Islet precursor cell (in vitro differentiated cells): ENCODE data around the gene SIPA1.
A peak's percentile ranks its signal among the peaks of the same experiment; 100 is the strongest.
"Not testable (repeated sequence)": the region's sequence is repeated elsewhere in the genome, so short reads cannot be mapped to it uniquely, and the experiment has no call there.

Source experiments
- DNase-seq: peaks from one replicate; pipeline ENCODE4 v3.0.0-alpha.2; 2018

SIPA1 gene

GRCh38 chr11:65662799-65663638 lies 25.1 kb downstream of the SIPA1 start, which contains the start of gene RELA:
Gene RELA (minus strand): TSS chr11:65662916. CDS start chr11:65662832, 84 bp downstream.
- peak; percentile 97 for DNase-seq

DNA sequence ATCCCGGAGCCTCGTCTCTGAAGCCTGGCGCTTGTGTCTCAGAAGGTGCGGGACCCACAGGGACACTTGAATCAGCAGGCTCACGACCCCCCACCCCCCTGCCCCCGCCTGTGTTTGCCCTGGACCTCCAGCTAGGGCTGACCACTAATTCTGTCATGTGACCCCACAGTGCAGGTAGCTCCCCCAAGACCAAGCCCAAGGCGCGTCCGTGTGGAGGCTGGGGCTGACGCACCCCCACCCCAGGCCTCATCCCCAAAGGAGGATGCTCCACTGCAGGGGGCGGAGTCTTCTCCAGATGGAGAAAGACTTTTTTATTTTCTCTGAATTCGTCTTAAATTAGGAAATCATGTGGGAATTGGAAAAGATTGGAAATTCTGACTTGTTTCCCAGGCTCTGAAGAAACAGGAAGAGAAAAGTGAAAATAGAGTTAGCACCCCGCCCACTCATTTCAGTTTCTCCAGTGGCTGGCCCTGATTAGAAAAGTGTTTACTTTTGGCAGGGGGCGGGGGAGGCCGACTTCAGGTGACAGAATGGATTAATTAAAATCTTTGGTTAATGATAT lies 25.8 kb downstream of the SIPA1 start:
- no peak for DNase-seq

DNA sequence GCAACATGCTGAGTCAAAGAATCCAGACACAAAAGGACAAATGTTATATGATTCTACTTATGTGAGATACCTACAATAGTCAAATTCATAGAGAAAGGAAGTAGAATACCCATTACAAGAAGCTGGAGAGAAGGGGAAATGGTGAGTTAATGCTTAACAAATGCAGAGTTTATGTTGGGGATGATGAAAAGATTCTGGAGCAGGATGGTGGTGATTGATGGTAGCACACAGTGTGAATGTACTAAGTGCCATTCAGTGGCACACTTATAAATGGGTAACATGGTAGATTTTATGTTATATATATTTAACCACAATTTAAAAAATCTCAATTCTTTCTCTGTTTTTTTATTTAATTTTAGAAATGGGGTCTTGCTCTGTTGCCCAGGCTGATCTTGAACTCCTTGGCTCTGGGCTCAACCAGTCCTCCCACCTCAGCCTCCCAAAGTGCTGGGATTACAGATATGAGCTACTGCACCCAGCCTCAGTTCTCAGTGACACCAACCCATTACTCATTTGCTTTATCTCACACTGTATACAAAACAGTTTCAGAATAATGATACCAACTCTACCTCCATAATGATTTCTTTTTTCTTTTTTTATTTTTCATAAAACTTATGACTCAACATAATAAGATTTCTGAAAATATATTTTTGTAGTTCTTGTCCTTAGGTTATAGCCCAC lies 34.4 kb downstream of the SIPA1 start:
- DNase-seq, result no peak

DNA sequence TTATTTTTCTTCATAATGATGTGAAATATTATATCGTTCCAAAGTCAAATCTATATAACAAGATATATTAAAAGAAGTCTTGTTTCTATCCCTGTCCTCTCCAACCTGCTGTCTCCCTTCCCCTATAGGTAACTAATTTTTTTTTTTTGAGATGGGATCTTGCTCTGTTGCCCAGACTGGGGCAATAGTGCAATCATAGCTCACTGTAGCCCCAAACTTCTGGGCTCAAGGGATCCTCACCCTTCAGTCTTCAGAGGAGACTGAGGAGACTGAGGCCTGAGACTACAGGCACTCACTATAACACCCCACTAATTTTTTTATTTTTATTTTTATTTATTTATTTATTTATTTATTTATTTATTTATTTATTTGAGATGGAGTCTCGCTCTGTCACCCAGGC lies 35.1 kb downstream of the SIPA1 start:
- no peak for DNase-seq

DNA sequence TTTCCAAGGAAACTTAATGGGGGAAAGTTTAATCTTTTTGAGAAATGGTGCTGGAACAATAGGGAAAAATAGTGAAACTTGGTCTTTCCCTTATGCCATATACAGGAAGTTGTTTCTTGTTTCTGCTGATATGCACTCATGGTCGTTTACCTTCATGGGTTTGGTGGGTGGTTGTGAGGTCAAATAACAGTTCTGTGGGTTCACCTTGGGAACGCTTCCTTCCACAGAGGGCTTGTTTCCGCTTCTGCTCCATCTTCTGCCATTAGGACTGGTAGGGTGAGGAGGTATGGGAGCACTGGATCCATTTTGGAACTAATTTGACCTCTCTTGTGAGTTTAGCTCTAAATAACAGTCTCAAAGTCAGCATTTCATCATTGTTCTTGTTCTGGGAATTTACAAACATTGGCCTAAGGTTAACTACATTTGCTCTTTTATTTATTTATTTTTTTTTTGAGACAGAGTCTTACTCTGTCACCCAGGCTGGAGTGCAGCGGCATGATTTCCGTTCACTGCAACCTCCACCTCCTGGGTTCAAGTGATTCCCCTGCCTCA lies 42.4 kb downstream of the SIPA1 start:
- no peak for DNase-seq

DNA sequence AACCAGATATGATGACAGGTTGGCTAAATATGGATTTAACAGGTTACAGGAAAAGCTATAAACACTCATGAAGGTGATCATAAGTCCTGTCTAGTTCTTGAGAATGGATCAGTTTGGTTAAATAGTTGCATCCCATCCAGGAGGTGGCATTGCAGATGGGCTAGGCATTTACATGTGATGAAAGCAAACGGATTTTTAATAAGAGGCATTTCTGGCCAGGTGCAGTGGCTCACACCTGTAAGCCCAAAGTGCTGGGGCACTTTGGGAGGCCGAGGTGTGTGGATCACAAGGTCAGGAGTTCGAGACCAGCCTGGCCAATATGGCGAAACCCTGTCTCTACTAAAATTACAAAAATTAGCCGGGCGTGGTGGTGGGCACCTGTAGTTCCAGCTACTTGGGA lies 45.6 kb downstream of the SIPA1 start:
- DNase-seq, result not testable (repeated sequence)

DNA sequence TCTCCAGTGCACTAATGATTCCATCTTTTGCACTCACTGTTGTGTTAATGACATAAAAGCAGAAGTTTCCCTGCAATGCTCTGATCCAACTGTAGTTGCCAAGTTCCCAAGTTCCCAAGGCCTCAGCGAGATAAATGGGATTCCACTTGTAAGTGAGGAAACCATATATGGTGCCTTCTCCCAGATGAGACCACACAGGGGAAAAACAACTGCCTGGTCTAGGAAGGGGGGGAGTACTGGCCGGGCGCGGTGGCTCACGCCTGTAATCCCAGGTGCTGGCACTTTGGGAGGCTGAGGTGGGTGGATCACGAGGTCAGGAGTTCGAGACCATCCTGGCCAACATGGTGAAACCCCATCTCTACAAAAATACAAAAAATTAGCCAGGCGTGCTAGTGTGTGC lies 48.1 kb downstream of the SIPA1 start:
- no peak for DNase-seq

GRCh38 chr11:65691847-65692246 lies 53.9 kb downstream of the SIPA1 start:
- DNase-seq, result not testable (repeated sequence)

DNA sequence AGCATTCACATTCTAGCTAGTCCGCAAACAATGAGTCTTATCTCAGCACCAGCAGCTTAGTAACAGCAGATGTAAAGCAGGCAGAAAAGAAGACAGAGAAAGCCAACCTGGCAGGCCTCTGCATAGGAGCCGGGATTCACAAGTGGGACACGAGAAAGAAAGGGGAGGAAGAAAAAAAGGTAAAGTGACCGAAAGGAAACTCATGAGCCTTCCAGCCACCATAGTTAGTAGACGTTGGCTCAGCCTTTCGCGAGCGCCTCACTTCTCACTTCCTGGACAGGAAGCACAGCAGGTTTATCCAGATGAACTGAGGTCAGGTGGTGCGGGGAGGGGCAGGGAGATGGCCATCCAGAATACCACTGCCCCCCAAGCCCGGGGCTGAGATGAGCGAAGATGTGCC lies 54.5 kb downstream of the SIPA1 start:
- no peak for DNase-seq

DNA sequence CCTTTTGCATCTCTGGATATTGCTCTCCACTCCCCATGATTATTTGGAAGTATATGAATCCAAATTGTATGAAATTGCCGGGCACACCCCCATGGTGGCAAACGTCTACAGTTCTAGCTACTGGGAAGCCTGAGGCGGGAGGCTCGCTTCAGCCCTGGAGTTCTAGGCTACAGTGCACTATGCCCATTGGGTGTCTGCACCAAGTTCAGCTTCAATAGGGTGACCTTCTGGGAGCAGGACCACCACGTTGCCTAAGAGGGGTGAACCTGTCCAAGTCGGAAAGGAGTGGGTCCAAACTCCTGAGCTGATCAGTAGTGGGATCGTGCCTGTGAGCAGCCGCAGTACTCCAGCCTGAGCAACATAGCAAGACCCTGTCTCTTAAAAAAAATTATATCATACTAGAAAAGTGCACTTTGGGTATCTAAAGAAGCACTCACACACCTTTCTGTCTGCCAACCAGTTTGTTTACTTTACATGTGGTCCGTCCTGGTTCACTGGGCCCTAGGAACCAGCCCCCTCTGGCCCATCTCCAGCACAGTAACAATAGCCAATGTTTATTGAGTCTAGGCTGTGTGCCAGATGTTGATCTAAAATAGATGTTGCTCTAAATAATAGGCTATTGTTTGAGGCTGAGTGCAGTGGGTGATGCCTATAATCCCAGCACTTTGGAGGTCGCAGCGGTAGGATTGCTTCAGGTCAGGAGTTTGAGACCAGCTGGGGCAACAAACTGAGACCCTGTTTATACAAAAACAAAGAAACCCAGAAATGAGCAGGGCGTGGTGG lies 57.7 kb downstream of the SIPA1 start:
- DNase-seq, result no peak

- no peak for DNase-seq
Observed at GRCh38 chr11:65696802-65697552, 59.1 kb downstream of the SIPA1 start.

GRCh38 chr11:65698205-65698604 lies 60.3 kb downstream of the SIPA1 start:
- DNase-seq, result no peak

DNA sequence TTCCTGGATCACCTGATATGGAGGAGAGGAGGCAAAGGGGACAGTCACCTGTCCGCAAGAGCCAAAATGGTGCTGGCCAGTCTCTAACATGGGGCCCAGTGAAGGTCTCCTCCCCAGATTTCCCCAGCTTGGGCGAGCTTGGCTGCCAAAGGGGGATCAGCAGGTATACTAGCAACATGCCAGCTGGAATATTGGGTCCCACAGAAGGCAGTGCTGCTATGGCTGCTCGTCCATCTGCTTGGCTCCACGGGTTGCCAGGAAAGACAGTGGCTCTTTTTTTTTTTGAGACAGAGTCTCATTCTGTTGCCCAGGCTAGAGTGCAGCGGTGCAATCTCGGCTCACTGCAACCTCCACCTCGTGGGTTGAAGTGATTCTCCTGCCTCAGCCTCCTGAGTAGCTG lies 61.4 kb downstream of the SIPA1 start:
- no peak for DNase-seq

DNA sequence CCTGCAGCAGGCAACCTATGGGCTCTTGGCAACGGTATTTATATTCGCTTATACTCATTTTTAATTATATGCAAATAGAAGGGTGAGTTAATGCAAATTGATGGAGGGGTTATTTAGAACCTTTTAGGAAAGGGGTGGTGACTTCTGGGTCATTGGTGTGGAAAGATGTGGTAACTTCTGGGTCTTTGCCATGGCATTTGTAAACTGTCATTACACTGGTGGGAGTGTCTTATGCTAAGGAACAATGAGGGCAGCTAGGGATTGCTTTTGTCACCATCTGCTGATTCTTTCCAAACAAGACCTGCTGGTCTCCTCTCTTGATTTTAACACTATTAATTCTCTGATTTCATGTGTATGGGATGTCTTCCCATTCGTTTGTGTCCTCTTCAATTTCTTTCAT lies 62.5 kb downstream of the SIPA1 start:
- no peak for DNase-seq
